Activated CD8-positive, alpha-beta memory T cell treated with anti-CD3 and anti-CD28 coated beads, Interleukin-2, amount 50 U/mL, for 1 hour (primary cell): ENCODE results near the gene ARL3.
"Not testable (repeated sequence)": the region's sequence is repeated elsewhere in the genome, so short reads cannot be mapped to it uniquely, and the experiment has no call there.

Experiments
- DNase-seq: peaks from one replicate; pipeline ENCODE4 v3.0.0-alpha.2; 2020; ENCODE audit errors: extremely low read depth

ARL3 gene

GRCh38 chr10:102673819-102674511 lies 40.2 kb downstream of the ARL3 start:
- peak; percentile 51 for DNase-seq

- DNase-seq, result no peak
These were observed 40.9 kb downstream of the ARL3 start for GRCh38 chr10:102673236-102673818.

DNA sequence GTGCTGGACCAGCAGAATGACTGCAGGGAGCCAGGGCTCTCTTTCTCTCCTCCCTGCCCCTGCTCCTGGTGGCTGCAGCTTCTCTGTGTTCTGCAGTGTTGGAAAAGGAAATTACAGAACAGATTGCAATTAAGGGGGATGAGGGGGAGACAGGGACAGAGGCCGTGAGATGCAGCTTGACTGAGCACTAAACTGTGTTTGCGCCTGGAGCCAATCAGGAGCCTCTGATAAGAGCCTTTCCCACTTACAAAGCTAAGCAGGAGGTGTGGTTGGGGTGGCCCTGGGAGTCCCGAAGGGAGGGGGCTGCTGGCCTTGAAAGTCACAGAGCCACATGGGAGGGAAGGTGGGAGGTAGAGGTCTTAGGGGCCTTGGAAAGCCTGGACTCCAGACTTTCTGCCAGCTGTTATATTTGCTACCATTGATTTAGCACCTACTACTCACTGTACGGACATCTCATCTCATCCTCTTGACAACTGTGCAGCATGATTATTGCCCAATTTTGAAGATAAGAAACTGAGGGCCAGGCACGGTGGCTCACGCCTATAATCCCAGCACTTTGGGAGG lies 43.2 kb downstream of the ARL3 start:
- no peak for DNase-seq

- DNase-seq, result no peak
These were observed 44.0 kb downstream of the ARL3 start for GRCh38 chr10:102670065-102670670.

DNA sequence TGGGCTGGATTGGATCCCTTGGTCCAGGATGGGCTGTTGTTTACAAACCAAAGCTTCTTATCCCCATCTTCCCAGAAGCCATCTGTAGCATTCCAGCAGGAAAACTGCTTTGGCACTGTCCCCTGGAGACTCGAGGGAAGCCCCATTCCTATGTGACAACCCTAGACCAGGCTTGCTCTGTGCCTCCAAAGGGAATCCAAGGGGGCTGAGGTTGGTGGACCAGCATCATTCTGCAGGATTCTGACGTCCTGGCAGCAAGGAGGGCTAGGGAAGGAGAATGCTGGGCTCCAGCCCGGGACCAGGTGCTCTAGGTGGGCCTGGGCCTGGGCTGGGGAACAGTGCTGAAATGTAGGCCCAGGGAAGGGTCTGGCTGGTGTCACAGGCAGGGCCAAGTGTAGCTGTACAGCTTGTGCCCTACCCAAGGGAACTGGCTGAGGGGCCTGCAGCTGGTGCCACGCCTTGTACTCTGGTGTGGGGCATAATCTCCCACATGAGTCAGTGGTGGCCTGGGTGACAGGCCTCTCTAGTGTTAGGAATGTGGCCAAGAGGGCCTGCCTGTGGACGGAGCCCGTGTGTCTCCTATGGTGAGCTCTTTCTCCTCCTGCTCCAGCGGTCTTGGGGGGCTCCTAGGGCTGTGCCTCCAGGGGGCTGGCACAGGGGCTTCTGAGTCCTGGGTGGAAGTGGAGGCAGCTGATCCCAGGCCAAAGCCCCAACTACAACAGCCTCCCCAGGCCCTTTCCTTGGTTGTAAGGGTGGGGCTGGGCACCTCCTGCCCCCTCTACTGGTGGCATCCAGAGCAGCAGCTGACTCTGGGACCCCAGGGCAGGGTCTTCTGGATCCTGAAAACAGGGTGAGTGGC lies 44.8 kb downstream of the ARL3 start:
- DNase-seq, result no peak

- no peak for DNase-seq
These were observed 45.7 kb downstream of the ARL3 start for GRCh38 chr10:102668326-102669107.

- DNase-seq, result not testable (repeated sequence)
These were observed 46.8 kb downstream of the ARL3 start for GRCh38 chr10:102667411-102667810.

GRCh38 chr10:102665904-102666509 lies 48.2 kb downstream of the ARL3 start:
- no peak for DNase-seq

DNA sequence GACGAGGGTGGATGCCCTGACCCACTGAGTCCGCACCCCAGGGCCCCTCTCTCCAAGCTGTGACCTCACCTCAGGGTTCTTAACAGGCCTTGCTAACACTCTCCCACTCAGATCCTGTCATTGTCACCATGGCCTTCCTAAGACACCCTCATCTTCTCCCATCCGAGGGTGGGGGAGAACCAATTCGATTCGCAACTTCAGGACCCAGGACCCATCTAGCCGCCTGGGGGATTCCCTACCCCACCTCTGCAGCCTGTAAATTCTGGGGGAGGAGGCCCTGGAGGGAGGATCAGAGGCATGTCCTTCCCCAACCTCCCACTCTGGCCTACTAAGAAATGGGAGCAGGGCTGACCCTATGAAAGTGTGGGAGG lies 52.6 kb downstream of the ARL3 start:
- no peak for DNase-seq

DNA sequence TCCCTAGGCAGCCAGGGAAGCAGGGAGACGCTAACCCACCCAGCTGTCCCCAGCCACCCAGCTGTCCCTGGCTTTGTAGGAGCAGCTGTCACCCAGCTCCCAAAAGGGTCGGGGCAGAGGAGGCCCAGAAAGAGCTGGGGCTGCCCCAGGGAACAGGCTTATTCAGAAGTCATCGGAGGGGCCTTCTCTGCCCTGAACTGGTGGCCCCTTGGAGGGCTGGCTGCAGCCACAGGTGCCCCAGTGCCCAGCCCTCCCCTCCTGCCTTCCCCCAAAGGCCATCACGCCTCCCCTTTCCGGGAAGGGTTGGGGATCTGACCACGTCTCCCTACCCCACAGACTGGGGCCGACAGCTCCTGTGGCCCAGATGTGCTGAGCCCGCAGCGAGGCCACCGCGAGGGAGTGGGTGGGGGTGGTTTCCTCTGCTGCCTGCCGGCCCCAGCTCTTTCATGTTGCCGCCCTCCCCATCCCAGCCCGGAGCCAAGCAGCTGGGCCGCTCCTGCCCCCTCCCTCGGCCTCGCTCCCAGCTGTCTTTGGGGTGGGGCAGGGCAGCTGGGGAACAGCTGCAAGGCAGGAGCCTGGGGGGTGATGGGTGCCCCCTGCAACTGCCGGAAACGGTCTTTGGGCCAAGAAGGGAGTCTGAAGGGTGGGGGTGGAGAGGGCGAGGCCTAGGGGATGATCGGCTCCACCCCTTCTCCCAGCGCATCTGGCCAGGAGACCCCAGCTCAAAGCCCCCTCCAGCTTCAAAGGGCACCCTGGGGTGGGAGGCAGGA lies 53.1 kb downstream of the ARL3 start:
- no peak for DNase-seq

- DNase-seq, result no peak
These were observed 55.4 kb downstream of the ARL3 start for GRCh38 chr10:102658802-102659201.

- no peak for DNase-seq
These were observed 56.0 kb downstream of the ARL3 start for GRCh38 chr10:102657984-102658724.

DNA sequence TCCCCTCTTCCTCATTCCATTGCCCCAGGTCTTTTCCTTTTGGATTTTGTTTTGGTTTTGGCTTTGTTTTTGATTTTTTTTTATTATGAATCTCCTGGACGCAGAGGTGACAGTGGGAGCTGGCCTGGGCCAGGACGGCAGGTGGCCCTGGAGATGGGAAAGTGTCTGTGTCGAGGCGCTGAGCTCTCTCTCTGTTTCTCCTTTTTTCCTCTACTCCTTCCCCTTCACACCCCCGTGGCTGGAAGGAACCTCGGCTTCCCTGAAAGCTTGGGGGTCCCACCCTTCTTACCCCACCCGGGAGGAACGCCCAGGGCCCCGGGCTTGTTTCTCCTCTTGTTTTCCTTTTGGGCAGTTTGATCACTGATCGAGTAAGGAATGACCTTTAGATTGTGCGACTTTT lies 56.7 kb downstream of the ARL3 start:
- DNase-seq, result no peak

DNA sequence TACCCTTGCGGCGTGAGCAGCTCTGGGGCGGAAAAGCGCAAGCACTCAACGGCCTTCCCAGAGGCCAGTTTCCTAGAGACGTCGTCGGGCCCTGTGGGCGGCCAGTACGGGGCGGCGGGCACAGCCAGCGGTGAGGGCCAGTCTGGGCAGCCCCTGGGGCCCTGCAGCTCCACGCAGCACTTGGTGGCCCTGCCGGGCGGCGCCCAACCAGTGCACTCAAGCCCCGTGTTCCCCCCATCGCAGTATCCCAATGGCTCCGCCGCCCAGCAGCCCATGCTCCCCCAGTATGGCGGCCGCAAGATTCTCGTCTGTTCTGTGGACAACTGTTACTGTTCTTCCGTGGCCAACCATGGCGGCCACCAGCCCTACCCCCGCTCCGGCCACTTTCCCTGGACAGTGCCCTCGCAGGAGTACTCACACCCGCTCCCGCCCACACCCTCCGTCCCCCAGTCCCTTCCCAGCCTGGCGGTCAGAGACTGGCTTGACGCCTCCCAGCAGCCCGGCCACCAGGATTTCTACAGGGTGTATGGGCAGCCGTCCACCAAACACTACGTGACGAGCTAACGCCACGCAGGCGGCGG lies 57.3 kb downstream of the ARL3 start:
- DNase-seq, result no peak

GRCh38 chr10:102656026-102656425 lies 58.2 kb downstream of the ARL3 start:
- no peak for DNase-seq

DNA sequence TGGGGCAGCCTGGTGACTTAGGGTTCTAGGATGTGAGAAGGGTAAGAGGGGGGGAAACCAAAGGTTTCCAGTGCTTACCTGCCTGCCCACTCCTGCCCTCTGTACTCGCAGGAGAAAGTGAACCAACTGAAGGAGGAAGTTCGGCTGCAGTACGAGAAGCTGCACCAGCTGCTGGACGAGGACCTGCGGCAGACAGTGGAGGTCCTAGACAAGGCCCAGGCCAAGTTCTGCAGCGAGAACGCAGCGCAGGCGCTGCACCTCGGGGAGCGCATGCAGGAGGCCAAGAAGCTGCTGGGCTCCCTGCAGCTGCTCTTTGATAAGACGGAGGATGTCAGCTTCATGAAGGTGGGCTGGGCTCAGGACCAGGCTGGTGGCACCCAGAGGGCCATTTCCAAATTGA lies 59.2 kb downstream of the ARL3 start:
- no peak for DNase-seq

- DNase-seq, result no peak
These were observed 59.6 kb downstream of the ARL3 start for GRCh38 chr10:102654566-102654965.

DNA sequence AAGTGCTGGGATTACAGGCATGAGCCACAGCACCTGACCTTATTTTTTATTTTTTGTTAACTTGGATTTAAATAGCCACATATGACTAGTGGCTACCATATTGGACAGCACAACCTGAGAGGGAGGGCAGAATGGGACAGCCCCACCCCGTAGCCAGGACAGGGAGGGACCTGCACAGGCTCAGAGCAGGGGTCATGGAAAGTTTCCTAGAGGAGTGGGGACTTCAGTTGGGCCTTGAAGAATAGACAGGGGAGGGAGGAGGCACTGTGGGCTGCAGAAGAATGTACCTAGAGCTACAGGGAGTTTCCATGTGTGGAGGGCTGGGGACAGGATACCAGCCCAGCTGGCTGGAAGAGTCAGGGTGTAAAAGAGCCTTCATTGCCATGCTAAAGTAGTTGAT lies 61.1 kb downstream of the ARL3 start:
- DNase-seq, result no peak
